Esophagus mucosa (tissue), 1 donor: ENCODE data around the gene PI4KA. TPM values are rescaled to one million over a fixed set of nuclear protein-coding genes. Genes with fewer than 3 reads are reported as not detected.
"Not testable (repeated sequence)": the region's sequence is repeated elsewhere in the genome, so short reads cannot be mapped to it uniquely, and the experiment has no call there.

Source experiments
- ATAC-seq: fragments of 200-7000 bp; cut with Tn5 transposase; one replicate; pipeline ENCODE4 v1.9.1; 2020
- total RNA-seq: library from RNA; stranded (reverse); gene quantifications from one replicate; pipeline ENCODE4 v1.2.4, GENCODE V29; 2023
- donor health status: DM: yes; HTN: yes; CAD: no.

Gene PI4KA
- total RNA-seq, 1 donor from 2014 or later = 28.5 TPM

DNA sequence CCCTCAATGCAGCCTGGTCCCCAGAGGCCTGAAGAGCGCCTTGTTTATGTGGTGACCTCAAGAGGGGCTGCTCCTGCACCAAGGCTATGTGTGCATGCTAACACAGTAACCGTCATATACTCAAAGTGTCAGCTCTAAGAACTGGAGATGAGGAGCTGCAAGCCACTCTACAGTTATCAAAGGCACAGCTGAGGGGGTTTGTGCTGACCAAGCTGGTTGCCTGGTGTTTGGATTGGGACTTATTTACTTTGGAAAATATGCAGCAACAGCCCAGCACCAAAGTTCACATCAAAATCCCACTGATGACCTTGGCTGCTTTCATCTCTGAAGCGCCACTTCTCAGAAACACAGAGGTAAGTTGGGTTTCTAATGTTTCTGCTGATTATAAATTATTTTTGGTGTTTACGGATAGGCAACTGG, 84.8 kb downstream of the PI4KA start, which contains the start of gene SERPIND1:
Gene SERPIND1, plus strand, starts transcription at position 321 of the 420 bp plus-strand sequence. CDS start 5,200 bp downstream, outside the sequence.
- no peak for ATAC-seq

DNA sequence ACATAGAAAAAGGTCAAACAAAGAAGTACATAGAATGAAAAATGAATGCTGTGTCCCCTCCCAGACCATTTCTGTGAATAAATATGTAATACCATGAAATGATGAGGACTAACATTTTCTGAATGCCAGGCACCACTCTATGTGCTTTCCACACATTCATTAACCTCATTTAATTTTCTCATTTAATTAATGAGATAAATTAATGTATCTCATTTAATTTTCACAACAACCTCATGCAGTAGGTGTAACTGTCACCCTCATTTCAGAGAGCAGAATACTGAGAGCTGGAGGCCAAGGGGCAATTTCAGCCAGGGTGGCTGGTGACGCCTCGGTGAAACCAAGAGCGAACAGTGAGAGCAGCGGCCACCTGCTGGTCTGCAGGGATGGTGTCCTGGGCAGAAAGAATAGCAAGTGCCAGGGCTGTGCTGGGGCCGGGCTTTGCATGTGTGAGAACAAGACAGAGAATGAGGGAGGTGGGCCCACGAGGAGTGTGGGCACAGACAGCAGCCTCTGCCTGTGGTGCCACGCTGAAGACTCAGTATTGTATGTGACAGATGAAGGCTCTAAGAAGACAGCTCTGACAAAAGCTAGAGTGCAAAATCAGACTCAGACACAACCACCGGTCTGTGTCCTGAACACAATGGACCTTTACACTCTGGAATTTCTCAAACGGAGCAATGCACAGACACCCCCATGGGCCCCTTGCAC, 86.5 kb downstream of the PI4KA start:
- ATAC-seq = no peak

DNA sequence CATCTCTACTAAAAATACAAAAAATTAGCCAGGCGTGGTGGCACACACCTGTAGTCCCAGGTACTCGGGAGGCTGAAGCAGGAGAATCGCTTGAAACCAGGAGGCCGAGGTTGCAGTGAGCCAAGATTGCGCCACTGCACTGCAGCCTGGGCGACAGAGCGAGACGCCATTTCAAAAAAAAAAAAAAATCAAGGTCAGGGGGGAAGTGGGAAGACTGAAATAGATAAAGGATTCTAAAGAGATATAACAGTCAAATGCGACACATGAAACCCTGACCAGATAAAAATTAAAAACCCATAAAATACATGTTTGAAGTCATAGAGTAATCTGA, 89.2 kb downstream of the PI4KA start:
- not testable (repeated sequence) for ATAC-seq

DNA sequence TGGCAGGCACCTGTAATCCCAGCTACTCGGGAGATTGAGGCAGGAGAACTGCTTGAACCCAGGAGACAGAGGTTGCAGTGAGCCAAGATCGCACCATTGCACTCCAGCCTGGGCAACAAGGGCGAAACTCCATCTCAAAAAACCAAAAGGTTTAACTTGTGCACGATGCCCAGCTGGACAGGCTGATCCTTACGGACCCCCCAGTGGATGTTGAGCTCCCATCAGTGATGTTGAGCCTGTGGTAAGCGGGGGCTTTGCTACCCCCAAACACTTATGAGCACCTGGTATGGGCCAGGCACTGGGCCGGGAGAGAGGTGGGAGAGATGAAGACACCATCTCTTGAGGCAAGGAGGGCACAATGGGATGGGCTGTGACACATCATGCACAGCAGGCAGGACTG, 92.1 kb downstream of the PI4KA start:
- ATAC-seq = no peak

DNA sequence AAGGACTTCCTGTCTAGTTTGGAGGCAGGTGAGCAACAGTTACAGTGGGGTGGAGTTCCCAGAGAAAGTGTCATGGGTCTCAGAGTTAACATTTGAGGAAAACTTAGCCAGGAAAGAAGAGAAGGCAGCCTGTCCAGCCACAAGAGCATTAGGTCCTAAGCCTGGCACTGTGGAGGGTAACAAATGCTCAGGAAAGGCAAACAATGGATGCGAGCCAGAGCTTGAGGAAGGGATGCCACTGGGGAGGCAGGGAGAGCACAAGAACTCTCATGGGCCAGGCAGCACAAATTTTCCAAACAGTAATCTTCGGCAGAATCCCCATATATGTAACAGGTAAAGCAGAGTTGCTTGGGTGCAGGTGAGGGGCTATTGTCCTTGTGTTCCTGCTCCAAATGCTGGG, 92.7 kb downstream of the PI4KA start:
- ATAC-seq = no peak

DNA sequence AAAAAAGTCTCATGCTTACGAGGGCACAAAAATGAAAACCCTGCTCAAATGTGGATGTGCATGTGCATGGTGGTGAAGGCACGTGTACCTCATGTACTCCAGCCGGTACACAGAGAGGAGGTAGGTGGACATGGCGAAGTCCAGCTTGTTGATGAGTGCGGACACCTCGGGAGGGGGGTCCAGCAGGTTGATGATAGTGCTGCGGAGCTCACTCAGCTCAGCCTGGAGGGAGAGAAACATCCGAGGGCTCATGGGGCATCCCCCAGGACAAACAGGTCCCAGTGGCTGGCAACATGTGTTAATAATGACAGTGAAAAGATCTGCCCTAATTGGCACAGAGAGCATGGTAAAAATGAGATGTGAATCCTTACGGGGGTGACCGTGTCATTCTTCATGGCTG, 93.9 kb downstream of the PI4KA start:
- no peak for ATAC-seq

DNA sequence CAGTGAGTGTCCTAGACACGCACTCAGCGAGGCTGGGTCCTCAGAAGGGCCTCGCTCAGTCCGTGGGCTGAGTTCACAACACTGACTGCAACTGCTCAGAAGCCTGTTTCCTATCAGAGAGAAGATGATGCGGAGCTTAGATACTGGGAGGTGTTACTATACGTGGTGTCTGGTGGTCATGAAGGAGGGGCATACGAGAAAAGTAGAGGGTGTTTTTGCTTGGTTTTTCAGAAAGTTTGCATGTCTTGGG, 94.2 kb downstream of the PI4KA start:
- ATAC-seq = no peak

DNA sequence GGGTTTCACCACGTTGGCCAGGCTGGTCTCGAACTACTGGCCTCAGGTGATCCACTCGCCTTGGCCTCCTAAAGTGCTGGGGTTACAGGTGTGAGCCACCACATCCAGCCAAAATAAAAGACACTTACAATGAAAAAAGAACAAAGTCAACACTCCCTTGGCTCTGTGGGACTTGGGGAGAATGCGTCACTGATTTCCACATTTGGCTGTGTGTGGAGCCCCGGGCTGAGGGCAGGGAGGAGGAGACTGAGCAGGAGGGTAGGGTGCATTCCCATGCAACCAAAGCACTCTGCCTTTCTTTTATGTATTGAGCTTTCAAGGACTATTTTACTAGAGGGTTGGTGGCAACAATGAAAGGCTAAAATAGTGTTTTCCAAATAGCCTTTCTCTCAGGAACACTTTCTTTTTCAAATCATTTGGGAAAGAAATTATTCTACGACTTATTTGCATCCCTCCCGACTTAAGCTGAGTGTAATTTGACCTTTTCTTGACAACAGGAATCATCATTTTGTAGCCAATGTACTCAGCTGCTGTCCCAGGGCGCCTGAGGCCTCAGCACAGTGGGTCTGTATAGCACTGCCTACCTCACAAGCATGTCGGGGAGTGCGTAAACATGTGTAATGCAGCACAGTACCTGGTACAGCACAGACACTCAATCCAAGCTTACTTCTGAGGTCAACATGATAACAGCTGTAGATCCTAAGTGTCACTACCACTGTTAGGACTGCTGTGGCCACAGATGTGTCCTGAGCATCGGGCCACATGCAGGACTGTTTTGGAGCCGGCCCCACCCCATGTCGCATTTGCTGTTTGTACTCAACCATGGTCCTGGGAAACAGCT, 94.8 kb downstream of the PI4KA start:
- no peak for ATAC-seq

DNA sequence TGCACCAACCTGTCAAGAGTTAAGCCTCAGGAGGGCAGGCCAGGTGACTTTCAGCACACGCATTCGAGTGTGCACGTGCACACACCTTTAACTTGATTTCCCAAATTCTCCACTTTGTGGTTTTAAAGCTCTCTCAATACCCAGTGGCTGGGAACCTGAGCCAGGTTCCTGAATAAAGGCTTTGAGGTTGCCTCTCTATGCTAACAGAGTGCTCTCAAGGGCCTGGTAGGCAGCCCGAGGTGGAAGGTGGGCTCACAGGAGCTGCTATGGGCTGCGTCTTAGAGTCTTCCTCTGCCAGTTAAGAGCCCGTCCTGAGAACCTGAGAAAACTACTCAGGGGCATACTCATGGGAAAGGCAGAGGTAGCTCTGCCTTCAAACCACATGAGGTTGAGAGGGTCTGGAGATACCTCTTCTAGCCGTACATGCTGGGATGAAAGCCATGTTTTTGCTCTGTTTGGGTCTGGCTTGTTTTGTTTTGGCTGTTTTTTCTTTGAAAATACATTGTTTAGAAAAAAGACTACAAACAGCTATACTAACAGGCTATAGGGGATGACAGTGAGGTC, 96.3 kb downstream of the PI4KA start:
- no peak for ATAC-seq

DNA sequence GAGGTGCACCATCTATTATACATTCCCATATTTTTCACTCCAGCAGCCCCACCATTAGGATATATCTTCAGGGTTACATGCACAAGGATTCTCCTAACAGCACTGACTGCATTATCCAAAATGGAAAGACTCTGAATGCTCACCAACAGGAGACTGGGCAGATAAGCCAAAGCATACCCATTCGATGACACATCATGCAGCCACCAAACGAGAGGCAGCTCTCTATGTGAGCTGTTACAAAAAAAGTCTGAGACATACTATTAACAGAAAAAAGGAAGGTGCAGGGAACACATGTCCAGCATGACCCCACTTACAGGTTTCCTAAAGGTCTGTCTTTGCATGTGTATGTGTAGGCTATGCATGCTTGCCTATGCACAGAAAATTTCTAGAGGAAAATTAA, 97.1 kb downstream of the PI4KA start:
- ATAC-seq = no peak

DNA sequence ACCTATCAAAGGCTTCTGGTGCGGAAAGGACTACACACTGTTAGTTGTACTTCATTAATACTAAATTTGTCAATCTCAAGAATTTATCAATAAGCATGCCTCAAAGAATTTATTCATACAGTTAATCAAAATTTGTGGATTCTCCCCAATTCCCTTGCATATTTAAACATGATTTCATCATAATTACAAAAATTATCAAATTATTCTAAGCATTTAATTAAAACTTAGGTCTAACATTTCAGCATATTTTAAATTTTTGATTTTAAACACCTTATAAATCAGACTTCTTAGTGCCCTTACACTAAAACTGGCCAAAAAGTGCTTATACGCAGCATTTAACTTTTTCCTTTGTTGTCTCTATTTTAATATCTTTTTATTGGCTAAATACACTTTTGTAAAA, 98.5 kb downstream of the PI4KA start:
- ATAC-seq = no peak

DNA sequence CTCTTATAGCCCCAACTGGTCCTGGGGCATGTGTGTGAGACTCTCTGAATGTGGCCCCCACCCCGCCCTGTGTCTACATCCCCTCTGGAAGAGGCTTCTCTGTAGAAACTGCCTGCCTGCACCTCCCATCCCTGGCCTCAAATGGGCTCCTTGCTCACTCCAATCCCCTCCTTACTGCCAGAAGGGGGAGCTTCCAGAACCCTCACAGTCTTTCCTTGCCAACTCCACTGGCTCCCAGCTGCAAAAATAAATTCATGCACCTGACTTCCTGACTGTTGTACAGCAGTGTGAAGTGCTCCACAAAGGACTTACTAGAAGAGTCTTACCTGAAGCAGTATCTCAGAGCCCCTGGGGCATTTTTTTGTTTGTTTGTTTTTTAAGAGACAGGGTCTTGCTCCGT, 99.9 kb downstream of the PI4KA start:
- no peak for ATAC-seq

DNA sequence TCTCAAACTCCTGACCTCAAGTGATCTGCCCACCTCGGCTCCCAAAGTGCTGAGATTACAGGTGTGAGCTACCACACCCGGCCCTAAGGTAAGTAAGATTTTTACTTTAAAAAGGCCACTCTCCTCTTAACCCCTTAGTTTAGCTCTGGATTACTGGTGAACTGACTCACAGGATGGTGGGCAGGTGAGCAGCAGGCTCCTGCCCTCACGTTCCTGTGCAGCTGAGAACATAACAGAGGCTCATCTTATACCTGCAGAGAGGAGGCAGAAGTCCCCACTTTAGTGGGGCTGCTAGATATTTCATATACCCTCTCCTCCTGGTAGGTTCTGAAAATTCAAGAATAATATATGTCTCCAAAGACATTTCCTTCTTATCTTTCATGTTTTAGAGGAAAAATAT, 101.8 kb downstream of the PI4KA start:
- ATAC-seq = no peak

DNA sequence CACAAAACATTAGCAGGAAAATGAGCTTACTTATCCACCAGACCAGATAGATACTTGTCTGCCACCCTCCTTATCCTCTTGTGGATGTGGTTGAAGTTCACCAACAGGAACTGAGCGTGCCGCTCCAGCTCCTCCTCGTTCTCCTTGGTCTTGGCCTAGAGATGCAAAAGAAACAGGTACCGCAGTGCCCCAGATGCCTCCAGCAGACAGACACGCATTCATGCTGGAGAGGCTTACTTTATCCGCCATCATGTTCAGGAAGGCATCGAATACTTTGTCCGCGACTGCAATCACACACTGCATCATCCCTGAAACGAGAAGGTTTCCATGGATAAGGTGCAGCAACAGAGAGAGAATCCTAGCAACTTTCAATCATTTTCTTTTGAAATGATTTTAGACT, 105.7 kb downstream of the PI4KA start:
- ATAC-seq = no peak

DNA sequence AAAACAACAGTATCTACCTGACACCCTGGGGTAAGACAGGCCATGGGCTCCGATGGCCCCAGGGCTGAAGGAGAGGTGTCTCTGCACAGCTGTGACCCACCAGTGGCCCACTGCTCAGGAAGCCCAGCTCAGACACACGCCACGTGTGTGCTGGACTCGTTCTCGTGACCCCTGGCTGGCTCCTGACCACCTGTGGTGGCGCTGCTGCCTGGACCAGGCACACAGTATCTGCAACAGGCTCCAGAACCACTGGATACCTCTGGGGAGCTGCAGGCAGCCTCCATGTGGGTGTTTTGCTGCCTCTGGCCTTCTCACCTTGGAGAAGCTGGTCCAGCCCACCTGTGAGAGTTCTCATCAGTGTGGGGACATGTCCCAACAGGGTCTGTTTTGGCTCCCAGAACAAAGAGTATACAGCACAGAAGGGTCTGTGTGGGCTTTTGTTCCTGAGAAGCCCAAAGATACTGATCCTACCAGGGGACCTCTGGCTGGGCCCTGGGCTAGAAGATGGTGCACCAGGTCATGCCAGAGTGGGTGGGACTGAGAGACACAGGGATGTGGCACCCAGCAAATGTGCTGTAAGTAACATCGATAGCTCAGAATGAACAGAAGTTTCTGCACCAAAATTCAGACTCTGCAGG, 106.4 kb downstream of the PI4KA start:
- ATAC-seq = no peak

DNA sequence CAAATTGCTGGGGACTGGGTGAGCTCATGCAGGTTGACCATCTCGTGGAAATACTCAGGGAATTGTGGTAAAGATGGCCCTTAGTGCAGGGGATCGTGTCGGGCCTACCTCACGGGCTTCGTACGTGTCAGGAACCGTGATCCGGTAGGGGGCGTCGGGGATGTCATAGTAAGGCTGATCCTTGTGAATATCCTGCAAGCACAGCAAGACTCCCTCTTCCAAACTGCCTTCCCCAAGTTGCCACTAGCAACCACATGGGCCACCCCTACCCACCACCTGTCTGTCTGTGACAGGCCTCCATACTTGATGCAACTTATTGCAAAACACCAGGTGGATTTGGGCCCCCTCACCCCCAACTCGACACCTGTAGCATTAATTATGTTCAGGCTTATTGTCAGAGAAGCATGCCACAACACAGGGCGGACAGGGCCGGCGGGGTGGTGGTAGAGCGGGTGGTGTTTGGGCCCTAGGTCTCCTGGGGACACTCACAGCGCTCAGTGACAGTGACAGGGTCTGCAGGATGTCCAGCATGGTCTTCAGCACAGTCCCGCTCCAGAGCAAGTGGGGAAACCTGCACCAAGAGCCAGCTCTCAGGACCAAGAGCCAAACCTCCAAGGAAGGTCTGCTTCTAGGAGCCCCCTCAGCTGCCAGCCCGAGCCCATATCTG, 107.3 kb downstream of the PI4KA start:
- no peak for ATAC-seq

DNA sequence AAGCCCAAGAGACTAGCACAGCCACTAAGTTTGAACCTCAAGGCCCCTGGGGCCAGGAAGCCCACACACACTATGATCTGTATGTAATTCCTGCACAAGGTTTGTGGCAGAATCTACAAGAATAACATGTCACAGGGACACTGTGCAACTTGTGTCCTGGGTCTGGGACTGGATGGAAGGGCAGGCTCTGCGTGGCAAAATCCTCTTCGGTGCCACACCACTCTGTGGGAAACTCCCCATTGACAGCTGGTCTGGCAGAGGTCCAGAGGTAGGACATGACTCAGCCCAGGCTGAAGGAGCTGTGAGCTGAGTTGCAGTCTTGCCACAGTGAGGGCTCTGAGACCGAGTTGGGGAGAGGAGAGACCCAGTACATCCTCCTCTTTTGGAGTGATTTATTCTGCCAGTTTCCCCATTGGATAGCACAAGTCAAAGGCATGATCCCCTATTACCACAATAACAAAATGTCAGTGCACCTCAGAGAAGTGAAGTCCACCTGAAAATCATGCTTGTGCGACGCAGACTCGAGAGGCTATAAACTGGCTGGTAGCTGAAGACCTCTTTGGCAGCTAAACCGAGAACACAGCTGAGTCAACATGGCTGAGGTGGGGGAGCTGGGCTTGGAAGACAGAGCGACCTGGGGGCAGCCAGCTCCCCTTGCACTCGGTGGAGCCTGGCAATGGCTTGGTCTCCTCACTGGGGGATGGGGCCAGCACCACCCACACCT, 108.0 kb downstream of the PI4KA start:
- peak; percentile 84 for ATAC-seq

DNA sequence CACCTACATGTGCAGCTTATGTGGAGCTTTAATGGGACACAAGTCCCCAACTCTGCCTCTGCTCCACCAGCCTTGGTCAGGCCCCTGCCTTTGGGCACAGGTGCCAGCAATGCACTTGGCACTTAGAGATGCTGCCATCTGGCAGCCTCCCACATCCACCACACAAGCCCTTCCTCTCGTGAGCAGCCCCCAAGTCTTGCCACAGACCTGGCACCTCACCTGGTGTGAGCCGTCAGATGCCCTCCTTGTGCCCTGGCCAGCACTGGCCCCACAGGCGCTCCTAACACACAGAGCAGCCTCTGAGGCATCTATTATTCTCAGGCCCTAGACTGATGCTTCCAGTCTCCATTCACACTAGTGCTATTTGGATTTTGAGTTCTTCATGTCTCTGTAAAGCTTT, 109.2 kb downstream of the PI4KA start:
- ATAC-seq = no peak

DNA sequence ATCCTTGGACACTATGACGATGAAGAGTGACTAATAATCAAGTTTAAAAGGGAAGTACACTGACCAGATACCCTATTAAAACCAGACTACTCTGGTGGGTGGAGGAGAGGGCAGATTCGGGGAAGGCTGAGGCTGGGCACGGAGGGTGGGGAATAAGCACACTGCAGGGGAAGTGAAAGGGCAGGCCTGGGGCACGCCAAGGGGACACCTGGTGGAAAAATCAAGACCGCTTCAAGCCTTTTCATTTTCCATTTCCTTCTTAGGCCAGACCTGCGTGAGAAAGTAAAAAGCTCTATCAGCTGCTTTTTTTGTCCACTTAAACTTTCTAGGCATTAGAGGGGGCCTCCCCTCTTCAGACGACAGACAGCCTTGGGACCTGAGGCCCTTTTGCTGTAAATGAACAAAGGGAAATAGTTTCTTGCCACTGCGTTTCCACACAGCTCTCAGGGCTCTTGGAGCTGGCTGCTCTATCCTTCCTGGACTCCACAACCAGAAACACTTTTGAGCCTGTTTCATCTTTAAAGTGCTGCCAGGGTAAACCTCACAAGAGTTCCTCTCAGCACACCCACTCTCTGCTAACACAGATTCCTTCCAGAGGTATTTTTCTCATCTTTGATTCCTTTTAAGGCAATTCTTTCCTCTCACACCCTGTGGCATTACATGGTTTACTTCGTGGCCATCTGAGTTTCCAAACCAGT, 109.7 kb downstream of the PI4KA start:
- no peak for ATAC-seq

DNA sequence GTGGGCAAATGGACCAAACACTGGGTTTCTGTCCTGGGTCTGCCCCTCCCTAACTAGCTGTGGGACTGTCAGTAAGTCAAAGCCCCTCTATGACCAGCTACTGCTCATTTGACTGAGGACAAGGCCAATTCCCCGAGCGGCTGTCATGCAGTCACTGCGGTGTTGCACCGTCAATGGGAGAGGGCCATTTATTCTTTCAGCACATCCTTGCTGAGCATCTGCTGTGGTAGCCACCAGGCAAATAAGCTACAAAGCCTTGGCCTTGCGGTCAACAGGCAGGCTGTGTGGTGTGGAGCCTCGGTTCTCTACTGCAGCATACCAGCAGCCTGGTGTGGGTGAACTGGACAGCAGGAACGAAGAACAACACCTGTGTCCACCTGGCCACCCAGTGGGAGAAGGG, 110.5 kb downstream of the PI4KA start:
- ATAC-seq = no peak

DNA sequence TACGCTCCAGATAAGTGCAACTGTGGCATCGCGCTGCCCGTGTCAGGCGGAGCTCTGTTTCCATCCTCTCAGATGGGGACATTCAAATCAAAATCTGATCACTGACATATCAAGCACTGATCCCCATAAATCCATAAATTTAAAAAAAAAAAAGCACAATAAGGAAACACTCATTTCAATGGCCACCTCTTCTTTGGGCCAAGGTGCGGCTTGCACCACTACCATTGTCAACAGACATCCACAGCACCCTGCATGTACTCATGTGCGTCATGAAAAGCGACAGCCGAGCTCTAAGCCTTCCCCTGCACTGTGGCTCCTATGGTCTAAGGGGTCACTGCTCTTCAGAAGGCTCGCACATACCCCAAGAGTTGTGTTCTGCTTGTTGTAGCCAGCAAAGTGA, 111.4 kb downstream of the PI4KA start:
- ATAC-seq = no peak
